Measurements from ENCODE around the gene GLTPD2. TPM values are rescaled to one million over a fixed set of nuclear protein-coding genes. Genes with fewer than 3 reads are reported as not detected.

The GLTPD2 gene
- total and polyA plus RNA-seq, 10 of the 15 experiments (the other 5 are each of a cell fraction or from before 2014, with no cell fraction given), result 0.16 to 0.34 TPM; not detected in 8

DNA sequence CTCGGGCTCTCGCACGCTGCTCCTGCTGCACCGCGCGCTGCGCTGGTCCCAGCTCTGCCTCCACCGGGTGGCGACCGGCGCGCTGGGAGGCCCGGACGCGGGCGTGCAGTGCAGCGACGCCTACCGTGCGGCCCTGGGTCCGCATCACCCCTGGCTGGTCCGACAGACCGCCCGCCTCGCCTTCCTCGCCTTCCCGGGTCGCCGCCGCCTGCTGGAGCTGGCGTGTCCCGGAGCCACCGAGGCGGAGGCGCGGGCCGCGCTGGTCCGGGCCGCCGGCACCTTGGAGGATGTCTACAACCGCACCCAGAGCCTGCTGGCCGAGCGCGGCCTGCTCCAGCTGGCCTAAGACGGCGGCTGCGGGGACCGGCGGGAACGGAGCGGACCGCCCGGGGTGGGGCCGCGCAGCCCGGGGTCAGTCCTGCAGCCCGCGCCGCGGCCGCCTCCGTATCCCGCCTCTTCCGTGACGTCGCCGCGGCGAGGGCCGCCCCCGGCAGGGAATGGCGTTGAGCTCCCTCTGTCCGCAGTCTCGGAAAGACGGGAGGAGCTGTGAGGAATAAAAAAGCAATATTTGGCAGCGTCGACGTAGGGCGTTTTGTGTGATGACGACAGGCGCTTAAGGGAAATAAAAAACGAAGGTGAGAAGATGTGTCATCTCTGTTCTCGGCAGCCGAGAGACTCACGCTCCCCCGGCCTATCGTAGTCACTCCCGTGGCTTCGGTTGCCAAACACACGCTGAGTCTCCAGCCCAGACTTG is 1.4 kb downstream of the GLTPD2 start (continued):
- peak; percentile 99 for TF ChIP-seq SMARCA5 (IDR thresholded peaks at IDR 0.05)
- TF ChIP-seq CBX3 (IDR thresholded peaks at IDR 0.05; ENCODE audit: borderline replicate concordance, low read depth), result no peak
- TF ChIP-seq RB1 (IDR thresholded peaks at IDR 0.05; ENCODE audit: borderline replicate concordance), result peak; percentile 88; the same call in 1 of the 2 replicates
- TF ChIP-seq MYC (IDR thresholded peaks at IDR 0.05; ENCODE audit: insufficient read depth, insufficient read length, insufficient replicate concordance, low read length, severe bottlenecking), result no peak
- TF ChIP-seq HDGF (IDR thresholded peaks at IDR 0.05), result no peak
- no peak for TF ChIP-seq RFX5 (IDR thresholded peaks at IDR 0.05; ENCODE audit: low read depth, low read length)
- no peak for TF ChIP-seq MTA3 (IDR thresholded peaks at IDR 0.05; ENCODE audit: borderline replicate concordance, low read length)
- no peak for TF ChIP-seq CBX5 (IDR thresholded peaks at IDR 0.05; ENCODE audit: low read depth)
- peak; percentile 83 for TF ChIP-seq KLF5 (IDR thresholded peaks at IDR 0.05; ENCODE audit: partially characterized antibody)
- TF ChIP-seq, protein P1, sequence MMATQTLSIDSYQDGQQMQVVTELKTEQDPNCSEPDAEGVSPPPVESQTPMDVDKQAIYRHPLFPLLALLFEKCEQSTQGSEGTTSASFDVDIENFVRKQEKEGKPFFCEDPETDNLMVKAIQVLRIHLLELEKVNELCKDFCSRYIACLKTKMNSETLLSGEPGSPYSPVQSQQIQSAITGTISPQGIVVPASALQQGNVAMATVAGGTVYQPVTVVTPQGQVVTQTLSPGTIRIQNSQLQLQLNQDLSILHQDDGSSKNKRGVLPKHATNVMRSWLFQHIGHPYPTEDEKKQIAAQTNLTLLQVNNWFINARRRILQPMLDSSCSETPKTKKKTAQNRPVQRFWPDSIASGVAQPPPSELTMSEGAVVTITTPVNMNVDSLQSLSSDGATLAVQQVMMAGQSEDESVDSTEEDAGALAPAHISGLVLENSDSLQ (IDR thresholded peaks at IDR 0.05), result no peak
- no peak for TF ChIP-seq TARDBP (IDR thresholded peaks at IDR 0.05; ENCODE audit: borderline replicate concordance)
- TF ChIP-seq, protein P2, sequence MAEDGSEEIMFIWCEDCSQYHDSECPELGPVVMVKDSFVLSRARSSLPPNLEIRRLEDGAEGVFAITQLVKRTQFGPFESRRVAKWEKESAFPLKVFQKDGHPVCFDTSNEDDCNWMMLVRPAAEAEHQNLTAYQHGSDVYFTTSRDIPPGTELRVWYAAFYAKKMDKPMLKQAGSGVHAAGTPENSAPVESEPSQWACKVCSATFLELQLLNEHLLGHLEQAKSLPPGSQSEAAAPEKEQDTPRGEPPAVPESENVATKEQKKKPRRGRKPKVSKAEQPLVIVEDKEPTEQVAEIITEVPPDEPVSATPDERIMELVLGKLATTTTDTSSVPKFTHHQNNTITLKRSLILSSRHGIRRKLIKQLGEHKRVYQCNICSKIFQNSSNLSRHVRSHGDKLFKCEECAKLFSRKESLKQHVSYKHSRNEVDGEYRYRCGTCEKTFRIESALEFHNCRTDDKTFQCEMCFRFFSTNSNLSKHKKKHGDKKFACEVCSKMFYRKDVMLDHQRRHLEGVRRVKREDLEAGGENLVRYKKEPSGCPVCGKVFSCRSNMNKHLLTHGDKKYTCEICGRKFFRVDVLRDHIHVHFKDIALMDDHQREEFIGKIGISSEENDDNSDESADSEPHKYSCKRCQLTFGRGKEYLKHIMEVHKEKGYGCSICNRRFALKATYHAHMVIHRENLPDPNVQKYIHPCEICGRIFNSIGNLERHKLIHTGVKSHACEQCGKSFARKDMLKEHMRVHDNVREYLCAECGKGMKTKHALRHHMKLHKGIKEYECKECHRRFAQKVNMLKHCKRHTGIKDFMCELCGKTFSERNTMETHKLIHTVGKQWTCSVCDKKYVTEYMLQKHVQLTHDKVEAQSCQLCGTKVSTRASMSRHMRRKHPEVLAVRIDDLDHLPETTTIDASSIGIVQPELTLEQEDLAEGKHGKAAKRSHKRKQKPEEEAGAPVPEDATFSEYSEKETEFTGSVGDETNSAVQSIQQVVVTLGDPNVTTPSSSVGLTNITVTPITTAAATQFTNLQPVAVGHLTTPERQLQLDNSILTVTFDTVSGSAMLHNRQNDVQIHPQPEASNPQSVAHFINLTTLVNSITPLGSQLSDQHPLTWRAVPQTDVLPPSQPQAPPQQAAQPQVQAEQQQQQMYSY (CRISPR knock-in tag; IDR thresholded peaks at IDR 0.05), result no peak
- TF ChIP-seq, protein P3, sequence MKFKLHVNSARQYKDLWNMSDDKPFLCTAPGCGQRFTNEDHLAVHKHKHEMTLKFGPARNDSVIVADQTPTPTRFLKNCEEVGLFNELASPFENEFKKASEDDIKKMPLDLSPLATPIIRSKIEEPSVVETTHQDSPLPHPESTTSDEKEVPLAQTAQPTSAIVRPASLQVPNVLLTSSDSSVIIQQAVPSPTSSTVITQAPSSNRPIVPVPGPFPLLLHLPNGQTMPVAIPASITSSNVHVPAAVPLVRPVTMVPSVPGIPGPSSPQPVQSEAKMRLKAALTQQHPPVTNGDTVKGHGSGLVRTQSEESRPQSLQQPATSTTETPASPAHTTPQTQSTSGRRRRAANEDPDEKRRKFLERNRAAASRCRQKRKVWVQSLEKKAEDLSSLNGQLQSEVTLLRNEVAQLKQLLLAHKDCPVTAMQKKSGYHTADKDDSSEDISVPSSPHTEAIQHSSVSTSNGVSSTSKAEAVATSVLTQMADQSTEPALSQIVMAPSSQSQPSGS (IDR thresholded peaks at IDR 0.05; ENCODE audit: low read length), result no peak
- peak; percentile 34; the same call in 1 of the 2 replicates for TF ChIP-seq ATF7 (IDR thresholded peaks at IDR 0.05; ENCODE audit: low read depth)
- TF ChIP-seq CHD4 (IDR thresholded peaks at IDR 0.05), result no peak
- TF ChIP-seq, protein P4, sequence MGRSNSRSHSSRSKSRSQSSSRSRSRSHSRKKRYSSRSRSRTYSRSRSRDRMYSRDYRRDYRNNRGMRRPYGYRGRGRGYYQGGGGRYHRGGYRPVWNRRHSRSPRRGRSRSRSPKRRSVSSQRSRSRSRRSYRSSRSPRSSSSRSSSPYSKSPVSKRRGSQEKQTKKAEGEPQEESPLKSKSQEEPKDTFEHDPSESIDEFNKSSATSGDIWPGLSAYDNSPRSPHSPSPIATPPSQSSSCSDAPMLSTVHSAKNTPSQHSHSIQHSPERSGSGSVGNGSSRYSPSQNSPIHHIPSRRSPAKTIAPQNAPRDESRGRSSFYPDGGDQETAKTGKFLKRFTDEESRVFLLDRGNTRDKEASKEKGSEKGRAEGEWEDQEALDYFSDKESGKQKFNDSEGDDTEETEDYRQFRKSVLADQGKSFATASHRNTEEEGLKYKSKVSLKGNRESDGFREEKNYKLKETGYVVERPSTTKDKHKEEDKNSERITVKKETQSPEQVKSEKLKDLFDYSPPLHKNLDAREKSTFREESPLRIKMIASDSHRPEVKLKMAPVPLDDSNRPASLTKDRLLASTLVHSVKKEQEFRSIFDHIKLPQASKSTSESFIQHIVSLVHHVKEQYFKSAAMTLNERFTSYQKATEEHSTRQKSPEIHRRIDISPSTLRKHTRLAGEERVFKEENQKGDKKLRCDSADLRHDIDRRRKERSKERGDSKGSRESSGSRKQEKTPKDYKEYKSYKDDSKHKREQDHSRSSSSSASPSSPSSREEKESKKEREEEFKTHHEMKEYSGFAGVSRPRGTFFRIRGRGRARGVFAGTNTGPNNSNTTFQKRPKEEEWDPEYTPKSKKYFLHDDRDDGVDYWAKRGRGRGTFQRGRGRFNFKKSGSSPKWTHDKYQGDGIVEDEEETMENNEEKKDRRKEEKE (IDR thresholded peaks at IDR 0.05), result 0 out of 2 replicates have a peak, but pooled peaks have one; percentile 27
- TF ChIP-seq CREB1 (IDR thresholded peaks at IDR 0.05; ENCODE audit: low read depth), result peak; percentile 80
- no peak for TF ChIP-seq MYB (IDR thresholded peaks at IDR 0.05; ENCODE audit: borderline replicate concordance, low read depth, low read length)
- TF ChIP-seq ZNF274 (IDR thresholded peaks at IDR 0.05; ENCODE audit: insufficient read depth, insufficient read length), result no peak
- TF ChIP-seq NFYA (IDR thresholded peaks at IDR 0.05; ENCODE audit: borderline replicate concordance, low read depth, low read length), result no peak
- TF ChIP-seq IRF4 (IDR thresholded peaks at IDR 0.05; ENCODE audit: low read depth, low read length), result no peak
- TF ChIP-seq TCF3 (IDR thresholded peaks at IDR 0.05; ENCODE audit: borderline replicate concordance, insufficient read depth, low read depth, low read length), result peak; percentile 63; the same call in 1 of the 2 replicates
- no peak for TF ChIP-seq KAT2A (conservative IDR thresholded peaks at IDR 0.05; ENCODE audit: control insufficient read depth, low read depth, low read length)
